B cell (primary cell): Measurements from ENCODE around the gene UGGT1. TPM values are rescaled to one million over a fixed set of nuclear protein-coding genes. Genes with fewer than 3 reads are reported as not detected.

ENCODE experiments used
- ATAC-seq: fragments of 200-7000 bp; cut with Tn5 transposase; one replicate; pipeline ENCODE4 v1.10.0; 2021; ENCODE audit warnings: low read depth, mild to moderate bottlenecking, moderate number of reproducible peaks, moderate library complexity
- CTCF ChIA-PET: fragments of 350-600 bp; sonication (Branson Sonifier 250); formaldehyde crosslinking; loops from one replicate; lab custom pipeline; 2021; ENCODE audit warnings: antibody characterized with exemption, inconsistent platforms; lab: Charles Lee
- POLR2A ChIA-PET: fragments of 350-600 bp; sonication (Branson Sonifier 250); formaldehyde crosslinking; loops from one replicate; lab custom pipeline; 2021; ENCODE audit warnings: antibody characterized with exemption; lab: Charles Lee
- DNase-seq: peaks from one replicate; pipeline ENCODE4 v3.0.0; 2013
- H2AFZ ChIP-seq: 2 replicates; pipeline ENCODE4 v1.6.1; 2012; ENCODE audit warnings: mild to moderate bottlenecking, low read depth, low read length; ENCODE audit not compliant: insufficient read depth, poor library complexity, severe bottlenecking
- H3K27ac ChIP-seq, 2 donors: 1 replicate in 1 of 2; 2 replicates in 1 of 2; pipeline ENCODE4 v1.5.1; 2012 to 2013; ENCODE audit warnings: low read length in 2 of 2, mild to moderate bottlenecking in 2 of 2, moderate library complexity in 1 of 2
- H3K27me3 ChIP-seq, 4 experiments: fragments of 200-600 bp in 1 of 4; sonication (generic) in 1 of 4; replicated peaks in 1 of 4; 1 replicate in 2 of 4; 2 replicates in 2 of 4; pipeline versions ENCODE4 v1.6.1 to v1.7.0; 2013 to 2016; ENCODE audit warnings: low read length in 3 of 4, mild to moderate bottlenecking in 2 of 4, mixed read lengths in 1 of 4, moderate library complexity in 1 of 4; ENCODE audit not compliant: insufficient read depth in 4 of 4, control insufficient read depth in 3 of 4; ENCODE audit errors: control extremely low read depth in 1 of 4
- H3K36me3 ChIP-seq, 2 experiments: replicated peaks in 1 of 2; 1 replicate in 1 of 2; 2 replicates in 1 of 2; pipeline versions ENCODE4 v1.6.1 to v1.7.1; 2013; ENCODE audit warnings: low read length in 1 of 2; ENCODE audit not compliant: insufficient read depth in 2 of 2, control insufficient read depth in 1 of 2; ENCODE audit errors: control extremely low read depth in 1 of 2, extremely low read depth in 1 of 2
- H3K4me1 ChIP-seq, 2 donors: fragments of 200-600 bp in 1 of 2; sonication (generic) in 1 of 2; 1 replicate in 1 of 2; 2 replicates in 1 of 2; pipeline versions ENCODE4 v1.5.1 to v1.6.1; 2013 to 2017; ENCODE audit warnings: low read length in 2 of 2; ENCODE audit not compliant: control insufficient read depth in 2 of 2, insufficient read depth in 2 of 2
- H3K4me2 ChIP-seq: replicated peaks from 2 replicates; pipeline ENCODE3; 2012; ENCODE audit warnings: mild to moderate bottlenecking, low read depth, low read length; ENCODE audit not compliant: poor library complexity, severe bottlenecking
- H3K4me3 ChIP-seq, 5 experiments: fragments of 200-600 bp in 1 of 5; sonication (generic) in 1 of 5; 1 replicate in 3 of 5; 2 replicates in 2 of 5; pipeline versions ENCODE4 v1.5.1 to v1.7.0; 2011 to 2016; ENCODE audit warnings: low read length in 4 of 5, mild to moderate bottlenecking in 4 of 5, low read depth in 2 of 5, control low read depth in 1 of 5, moderate library complexity in 1 of 5; ENCODE audit not compliant: insufficient read depth in 1 of 5; ENCODE audit errors: control extremely low read depth in 1 of 5, extremely low read depth in 1 of 5
- H3K79me2 ChIP-seq: fragments of 200-600 bp; sonication (generic); one replicate; pipeline ENCODE4 v1.6.0; 2016; ENCODE audit warnings: low read length; ENCODE audit not compliant: control insufficient read depth, insufficient read depth
- H3K9ac ChIP-seq: fragments of 200-600 bp; sonication (generic); 2 replicates; pipeline ENCODE4 v1.6.1; 2017; ENCODE audit warnings: mild to moderate bottlenecking, low read length, moderate library complexity
- H3K9me3 ChIP-seq, 3 donors: one replicate each; pipeline versions ENCODE4 v1.6.1 to v1.7.1; 2013; ENCODE audit warnings: low read length in 2 of 3; ENCODE audit not compliant: control insufficient read depth in 2 of 3, insufficient read depth in 1 of 3; ENCODE audit errors: control extremely low read depth in 1 of 3
- H4K20me1 ChIP-seq: 2 replicates; pipeline ENCODE4 v1.6.0; 2012; ENCODE audit warnings: mild to moderate bottlenecking, low read length; ENCODE audit not compliant: insufficient read depth, control insufficient read depth, poor library complexity, severe bottlenecking
- H3K27ac Mint-ChIP-seq: one replicate; pipeline ENCODE4 v1.8.0; 2021; ENCODE audit warnings: mixed read lengths
- H3K27me3 Mint-ChIP-seq: one replicate; pipeline ENCODE4 v1.8.0; 2021; ENCODE audit warnings: mixed read lengths
- H3K4me1 Mint-ChIP-seq: one replicate; pipeline ENCODE4 v1.8.0; 2021; ENCODE audit warnings: mixed read lengths
- H3K4me3 Mint-ChIP-seq: one replicate; pipeline ENCODE4 v1.8.0; 2021; ENCODE audit warnings: mixed read lengths
- H3K9me3 Mint-ChIP-seq: one replicate; pipeline ENCODE4 v1.8.0; 2022; ENCODE audit warnings: mixed read lengths; ENCODE audit not compliant: insufficient read depth
- EZH2 ChIP-seq: IDR thresholded peaks from 2 replicates; pipeline ENCODE4 v1.6.1; 2012; ENCODE audit warnings: borderline replicate concordance, low read depth, mild to moderate bottlenecking, moderate library complexity, low read length; ENCODE audit not compliant: insufficient read depth, poor library complexity, severe bottlenecking
- WGBS: methylation state at CpG from one replicate; pipeline ENCODE4 v1.1.5; 2013; ENCODE audit warnings: missing lambda C conversion rate; ENCODE audit not compliant: insufficient coverage; 5-methylcytosine and 5-hydroxymethylcytosine counted together
- intact Hi-C: fragments of 100-400 bp; cut with micrococcal nuclease; formaldehyde crosslinking; loops from one replicate; pipeline ENCODE4 v1.10.0; 2022
- polyA plus RNA-seq: library from polyadenylated mRNA; depleted of rRNA; stranded (reverse); fragments of >200 nt; gene quantifications from 2 replicates; pipeline ENCODE4 v1.2.3, GENCODE V29; 2012
- total RNA-seq, 2 donors: library from RNA; stranded (reverse); fragments of 120-200 nt in 1 of 2; gene quantifications; 1 replicate in 1 of 2; 2 replicates in 1 of 2; pipeline versions ENCODE4 v1.2.3 to v1.2.4, GENCODE V29; 2013 to 2022
- TF ChIP-seq, protein P1 (sequence below): fragments of 200-600 bp; IDR thresholded peaks from one replicate; pipeline ENCODE4 v1.8.0; 2022; ENCODE audit warnings: antibody characterized with exemption, mild to moderate bottlenecking

UGGT1 gene
- total and polyA plus RNA-seq, 2 donors (not counting 1 experiment from before 2014, with no cell fraction given): 8.5 to 44.1 TPM

DNA sequence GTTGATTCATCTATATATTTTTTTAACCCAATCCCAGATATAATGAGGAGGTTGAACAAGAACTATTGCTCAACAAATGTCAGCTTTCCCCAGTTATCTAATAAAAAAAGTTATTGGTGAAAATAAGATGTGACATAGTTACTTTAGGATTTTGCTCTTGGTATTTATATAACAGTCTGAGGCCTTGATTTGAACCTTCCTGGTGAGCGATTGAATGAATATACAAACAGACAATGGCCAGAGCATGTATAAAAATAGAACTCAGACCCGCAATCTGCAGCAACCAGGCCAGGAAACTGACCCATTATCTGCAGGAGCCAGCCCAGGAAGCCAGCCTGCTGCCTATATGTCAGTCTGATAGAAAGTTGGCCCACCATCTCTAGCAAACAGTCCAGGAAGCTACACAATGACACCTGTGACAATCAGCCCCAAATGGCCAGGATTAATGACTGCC, 146.1 kb downstream of the UGGT1 start:
- intact Hi-C loops: no loop called here
- TF ChIP-seq, protein P1, sequence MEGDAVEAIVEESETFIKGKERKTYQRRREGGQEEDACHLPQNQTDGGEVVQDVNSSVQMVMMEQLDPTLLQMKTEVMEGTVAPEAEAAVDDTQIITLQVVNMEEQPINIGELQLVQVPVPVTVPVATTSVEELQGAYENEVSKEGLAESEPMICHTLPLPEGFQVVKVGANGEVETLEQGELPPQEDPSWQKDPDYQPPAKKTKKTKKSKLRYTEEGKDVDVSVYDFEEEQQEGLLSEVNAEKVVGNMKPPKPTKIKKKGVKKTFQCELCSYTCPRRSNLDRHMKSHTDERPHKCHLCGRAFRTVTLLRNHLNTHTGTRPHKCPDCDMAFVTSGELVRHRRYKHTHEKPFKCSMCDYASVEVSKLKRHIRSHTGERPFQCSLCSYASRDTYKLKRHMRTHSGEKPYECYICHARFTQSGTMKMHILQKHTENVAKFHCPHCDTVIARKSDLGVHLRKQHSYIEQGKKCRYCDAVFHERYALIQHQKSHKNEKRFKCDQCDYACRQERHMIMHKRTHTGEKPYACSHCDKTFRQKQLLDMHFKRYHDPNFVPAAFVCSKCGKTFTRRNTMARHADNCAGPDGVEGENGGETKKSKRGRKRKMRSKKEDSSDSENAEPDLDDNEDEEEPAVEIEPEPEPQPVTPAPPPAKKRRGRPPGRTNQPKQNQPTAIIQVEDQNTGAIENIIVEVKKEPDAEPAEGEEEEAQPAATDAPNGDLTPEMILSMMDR: no peak
- no peak for TF ChIP-seq EZH2
- H3K4me1 ChIP-seq: peaks cover 5 to 8% of the 10 kb centered on the region in 2 donors
- H3K27ac ChIP-seq: no peak overlapping the region
- peaks cover 0 to 10% (median 5%) of the 10 kb centered on the region in 4 experiments for H3K27me3 ChIP-seq
- H3K4me2 ChIP-seq: no peak overlapping the region
- Mint-ChIP-seq H3K9me3 (no peaks in the 10 kb centered on the region), H3K4me1 (peaks cover 6% of the 10 kb centered on the region), H3K27ac (no peak overlapping the region), H3K27me3 (peaks cover 2% of the 10 kb centered on the region), H3K4me3 (no peak overlapping the region)
- no peak for ATAC-seq
- H2AFZ ChIP-seq: no peak overlapping the region
- no peak overlapping the region for H3K9ac ChIP-seq
- no peaks in the 10 kb centered on the region for H3K36me3 ChIP-seq
- ChIA-PET POLR2A (no interaction called here), CTCF (interaction anchor here (0.6 to 1.3 kb wide), 2 partner anchors 58 to 174 kb away, joined by 4 read pairs; no protein-coding TSS in a partner anchor)
- no peak for DNase-seq
- peaks cover 0 to 3% (median 0%) of the 10 kb centered on the region in 3 donors for H3K9me3 ChIP-seq
- H3K4me3 ChIP-seq: no peak overlapping the region
- WGBS: 95% methylated on average over 2 of the region's 2 CpGs
- no peaks in the 10 kb centered on the region for H3K79me2 ChIP-seq
- H4K20me1 ChIP-seq: no peaks in the 10 kb centered on the region

DNA sequence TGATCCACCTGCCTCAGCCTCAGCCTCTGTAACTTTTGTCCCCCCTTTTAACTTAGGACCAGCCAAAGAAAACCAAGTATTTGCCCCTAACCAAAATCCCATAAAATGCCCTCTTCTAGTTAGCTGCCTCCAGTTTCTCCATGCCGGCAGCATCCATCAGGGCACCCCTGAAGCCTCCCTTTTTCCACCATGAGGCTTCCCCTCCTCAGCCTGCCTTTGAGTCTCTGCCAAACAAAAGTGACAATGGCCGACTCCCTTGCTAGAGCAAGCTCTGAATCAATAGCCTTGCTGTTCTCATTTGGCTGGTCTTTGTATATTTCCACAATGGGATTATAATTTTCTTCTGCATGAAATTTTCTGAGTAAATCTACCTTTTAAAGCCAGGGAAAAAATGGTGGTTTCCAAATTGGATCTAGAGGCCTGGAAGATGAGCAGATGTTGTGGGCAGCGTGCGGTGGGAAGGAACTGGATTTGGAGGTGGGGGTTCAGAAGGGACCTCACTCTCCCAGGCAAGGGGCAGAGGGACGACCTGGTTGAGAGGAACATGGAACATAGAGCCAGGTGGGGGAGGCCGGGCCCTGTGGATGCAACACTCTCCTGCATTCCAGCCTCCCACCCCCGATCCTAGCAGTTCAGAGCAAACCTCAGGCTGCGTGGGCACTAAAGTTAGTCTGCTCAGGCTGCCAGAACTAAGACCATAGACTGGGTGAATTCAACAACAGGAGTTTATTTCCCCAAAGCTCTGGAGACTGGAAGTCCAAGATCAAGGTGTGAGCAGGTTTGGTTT, 147.1 kb downstream of the UGGT1 start:
- H3K4me1 ChIP-seq: peaks cover 0 to 4% of the 10 kb centered on the region in 2 donors
- H3K4me3 ChIP-seq: no peak overlapping the region
- H3K27me3 Mint-ChIP-seq: peaks cover 2% of the 10 kb centered on the region
- no peaks in the 10 kb centered on the region for H3K9me3 Mint-ChIP-seq
- no peak overlapping the region for H2AFZ ChIP-seq
- peaks cover 0 to 2% (median under 1%) of the 10 kb centered on the region in 4 experiments for H3K27me3 ChIP-seq
- no peak for TF ChIP-seq EZH2
- TF ChIP-seq, protein P1: no peak
- no peak overlapping the region for H3K4me2 ChIP-seq
- H3K9me3 ChIP-seq: no peaks in the 10 kb centered on the region
- H3K27ac Mint-ChIP-seq: no peak overlapping the region
- H3K79me2 ChIP-seq: no peaks in the 10 kb centered on the region
- no peak overlapping the region for H3K27ac ChIP-seq
- ATAC-seq: no peak
- no peaks in the 10 kb centered on the region for H3K36me3 ChIP-seq
- H3K4me1 Mint-ChIP-seq: peaks cover 6% of the 10 kb centered on the region
- intact Hi-C loops: no loop called here
- no peak overlapping the region for H3K4me3 Mint-ChIP-seq
- ChIA-PET POLR2A (no interaction called here), CTCF (no interaction called here)
- DNase-seq: no peak
- H3K9ac ChIP-seq: no peak overlapping the region
- no peaks in the 10 kb centered on the region for H4K20me1 ChIP-seq
- WGBS: 90% methylated on average over 7 of the region's 8 CpGs
